ENCODE data around the gene TXNIP.

The TXNIP gene

DNA sequence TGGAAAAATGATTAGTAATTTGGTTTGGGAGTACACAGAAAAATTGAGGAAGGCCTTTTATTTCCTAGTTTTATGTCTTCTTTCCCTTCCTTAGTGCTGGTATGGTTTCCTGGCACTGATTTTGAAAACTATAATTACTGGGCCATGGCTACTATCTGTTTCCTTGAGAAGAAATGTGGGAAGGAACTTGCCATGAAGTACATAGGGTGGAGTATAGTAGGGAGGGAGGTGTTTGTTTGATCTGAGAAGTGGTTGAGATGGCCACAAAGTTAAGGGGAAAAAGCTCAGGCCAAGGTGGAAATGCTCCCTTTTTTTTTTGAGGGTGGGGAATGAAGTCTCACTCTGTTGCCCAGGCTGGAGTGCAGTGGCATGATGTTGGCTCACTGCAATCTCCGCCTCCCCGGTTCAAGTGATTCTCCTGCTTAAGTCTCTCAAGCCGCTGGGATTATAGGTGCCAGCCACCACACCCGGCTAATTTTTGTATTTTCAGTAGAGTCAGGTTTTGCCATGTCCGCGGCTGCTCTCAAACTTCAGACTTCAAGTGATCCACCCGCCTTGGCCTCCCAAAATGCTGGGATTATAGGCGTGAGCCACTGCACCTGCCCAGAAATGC is 13.9 kb upstream of the TXNIP start:
- DNase-seq: no peak

DNA sequence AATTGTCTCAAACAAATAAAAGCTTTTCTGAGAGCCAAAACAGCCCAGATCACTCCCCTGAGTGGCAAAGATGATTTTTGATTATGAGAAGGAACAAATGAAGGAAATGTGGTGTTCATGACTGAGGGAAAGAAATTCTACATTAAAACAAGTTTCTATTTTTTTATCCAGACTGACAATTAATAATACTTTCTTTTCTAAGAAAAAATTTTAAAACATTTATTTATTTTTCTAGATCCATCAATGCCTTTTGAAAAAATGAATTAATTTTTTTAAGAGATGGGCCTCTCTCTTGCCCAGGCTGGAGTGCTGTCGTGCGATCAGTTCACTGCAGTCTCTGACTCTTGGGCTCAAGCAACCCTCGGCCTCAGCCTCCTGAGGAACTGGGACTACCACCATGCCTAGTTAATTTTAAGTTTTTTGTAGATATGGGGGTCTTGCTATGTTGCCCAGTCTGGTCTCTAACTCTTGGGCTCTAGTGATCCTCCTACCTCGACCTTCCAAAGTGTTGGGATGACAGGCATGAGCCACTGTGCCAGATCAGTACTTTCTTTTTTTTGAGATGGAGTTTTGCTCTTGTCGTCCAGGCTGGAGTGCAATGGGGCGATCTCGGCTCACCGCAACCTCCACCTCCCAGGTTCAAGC is 11.2 kb upstream of the TXNIP start:
- DNase-seq: no peak

DNA sequence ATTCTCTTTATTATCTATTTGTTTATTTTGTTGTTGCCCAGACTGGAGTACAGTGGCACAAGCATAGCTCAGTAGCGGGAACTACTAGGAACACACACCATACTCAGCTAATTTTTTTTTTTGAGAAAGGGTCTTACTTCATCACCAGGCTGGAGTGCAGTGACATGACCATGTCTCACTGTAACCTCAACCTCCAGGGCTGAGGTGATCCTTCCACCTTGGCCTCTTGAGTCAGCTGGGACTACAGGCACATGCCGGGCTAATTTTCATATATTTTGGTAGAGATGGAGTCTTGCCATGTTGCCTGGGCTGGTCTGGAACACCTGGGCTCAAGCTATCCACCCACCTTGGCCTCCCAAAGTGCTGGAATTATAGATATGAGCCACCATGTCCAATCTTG is 5.3 kb upstream of the TXNIP start:
- no peak for DNase-seq

DNA sequence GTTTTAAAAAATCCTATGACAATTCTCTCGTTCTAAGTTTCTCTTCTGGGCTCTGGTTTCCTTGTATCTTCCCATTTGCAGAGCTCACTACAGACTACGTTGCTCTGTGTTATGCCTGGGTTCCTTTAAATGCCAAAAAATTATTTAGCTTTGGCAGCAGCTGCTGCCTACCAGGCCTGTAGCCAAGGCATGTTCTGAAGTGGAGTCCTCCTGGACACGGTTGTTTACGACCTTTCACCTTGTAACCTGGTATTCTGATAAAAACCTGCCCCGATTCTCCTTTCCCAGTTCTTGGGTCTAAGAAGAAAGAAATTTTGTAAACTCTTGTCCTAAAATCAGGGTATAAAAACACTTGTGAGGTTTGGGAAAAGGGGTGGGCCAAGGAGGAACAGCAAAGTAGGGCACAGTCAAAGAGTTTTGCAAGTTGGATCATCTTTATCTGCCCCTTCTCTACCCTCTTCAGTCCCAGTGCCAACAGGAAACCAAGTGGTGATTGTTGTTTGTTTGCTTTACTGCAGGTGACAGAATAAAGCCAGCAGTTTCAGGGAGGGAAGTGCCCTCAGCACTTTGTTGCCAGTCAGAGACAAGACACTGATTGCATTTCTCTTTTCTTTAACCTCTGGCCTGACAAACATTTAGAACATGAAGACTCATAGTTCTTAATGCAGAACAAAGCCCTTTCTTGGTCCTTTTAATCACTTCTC is 3.1 kb upstream of the TXNIP start:
- DNase-seq: no peak

DNA sequence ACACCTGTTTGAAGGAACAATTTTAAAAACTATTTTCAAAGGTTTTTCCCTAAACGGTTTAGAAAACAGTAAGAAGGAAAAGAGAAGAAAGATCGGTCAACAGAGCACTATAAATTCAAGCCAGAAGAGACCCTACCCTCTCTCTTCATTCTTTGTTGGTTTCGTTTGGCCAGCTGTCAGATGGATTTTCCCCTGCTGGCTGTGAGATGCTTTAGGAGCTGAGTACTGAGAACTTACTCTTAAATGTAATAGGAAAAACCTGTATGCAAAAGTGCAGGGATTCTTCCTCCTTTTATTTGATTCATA is 1.3 kb upstream of the TXNIP start:
- no peak for DNase-seq

DNA sequence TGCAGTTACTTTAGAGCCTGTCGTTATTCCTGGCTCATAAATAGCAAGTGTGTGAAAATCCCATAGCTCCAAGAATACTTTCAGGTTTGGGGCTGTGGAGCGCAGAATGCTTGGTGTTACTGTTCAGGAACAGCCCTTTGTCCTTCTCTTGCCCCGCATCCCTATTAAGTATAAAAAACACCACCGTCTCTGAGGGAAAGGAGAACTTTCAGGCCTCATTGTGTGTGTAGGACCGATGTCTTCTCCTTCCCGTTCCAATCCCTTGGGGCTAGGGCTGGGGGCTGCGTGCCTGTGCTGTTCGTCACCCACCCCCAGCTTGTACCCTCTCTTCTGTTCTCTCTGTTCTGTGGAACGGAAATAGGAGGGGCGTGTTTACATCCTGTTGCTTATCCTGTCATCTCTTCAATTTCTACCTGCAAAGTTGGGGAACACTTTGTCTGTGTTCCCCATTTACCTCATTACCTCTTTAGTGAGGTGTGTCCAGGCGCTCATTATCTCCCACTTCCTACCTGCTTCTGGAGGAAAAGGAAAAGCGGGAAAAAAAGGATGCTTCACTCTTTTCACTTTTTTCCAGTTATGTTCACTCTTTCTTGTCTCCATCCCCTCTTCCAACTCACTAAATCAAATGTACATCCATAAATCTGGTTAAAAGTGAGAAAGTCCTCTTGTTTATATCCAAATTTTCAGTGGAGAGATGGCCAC is 788 bp upstream of the TXNIP start:
- DNase-seq: no peak

DNA sequence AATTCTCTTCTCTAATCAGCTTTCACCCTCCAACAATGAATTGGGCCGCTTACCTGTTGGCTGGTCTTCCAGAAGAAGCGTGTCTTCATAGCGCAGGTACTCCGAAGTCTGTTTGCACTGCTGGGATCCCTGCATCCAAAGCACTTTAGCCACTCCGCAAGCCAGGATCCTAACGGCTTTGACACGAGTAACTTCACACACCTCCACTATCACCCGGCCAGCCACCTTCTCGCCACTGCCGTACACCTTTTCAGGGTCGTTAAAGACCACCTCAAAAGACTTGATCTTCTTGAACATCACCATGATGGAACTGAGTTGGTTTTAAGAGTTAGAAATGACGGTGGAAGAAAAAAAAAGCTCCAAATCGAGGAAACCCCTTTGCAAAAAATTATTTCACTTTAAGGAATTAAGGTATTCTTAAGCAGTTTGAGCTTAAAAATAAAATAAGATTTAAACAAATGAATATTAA is 381 bp downstream of the TXNIP start:
- DNase-seq: no peak

DNA sequence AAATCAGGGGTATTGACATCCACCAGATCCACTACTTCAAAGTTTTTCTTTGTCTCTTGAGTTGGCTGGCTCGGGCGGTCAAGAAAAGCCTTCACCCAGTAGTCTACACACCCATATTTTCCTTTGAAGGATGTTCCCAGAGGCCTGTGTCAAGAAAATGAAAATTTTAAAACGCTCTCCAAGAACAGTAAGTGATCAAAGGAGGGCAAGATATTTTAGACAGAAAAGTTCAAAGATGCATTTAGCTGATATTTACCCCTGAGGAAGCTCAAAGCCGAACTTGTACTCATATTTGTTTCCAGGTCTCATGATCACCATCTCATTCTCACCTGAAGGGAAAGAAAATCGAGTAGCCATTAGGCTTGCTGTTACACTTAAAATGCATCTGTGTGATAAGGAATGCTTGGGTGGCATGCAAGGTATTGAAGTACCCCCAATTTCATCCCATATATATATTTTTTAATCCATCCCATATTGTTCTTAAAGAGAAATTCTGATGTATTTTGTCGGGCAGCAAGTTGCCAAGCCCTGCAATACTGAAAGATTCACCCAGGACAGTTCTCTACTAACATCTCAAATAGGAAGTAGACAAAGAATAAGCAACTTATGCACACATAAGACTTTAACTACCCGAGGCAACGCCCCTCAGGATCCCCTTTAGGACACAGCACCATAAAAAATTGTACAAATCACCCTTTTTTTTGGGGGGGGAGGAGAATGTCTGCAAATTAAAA is 1.1 kb downstream of the TXNIP start:
- no peak for DNase-seq

DNA sequence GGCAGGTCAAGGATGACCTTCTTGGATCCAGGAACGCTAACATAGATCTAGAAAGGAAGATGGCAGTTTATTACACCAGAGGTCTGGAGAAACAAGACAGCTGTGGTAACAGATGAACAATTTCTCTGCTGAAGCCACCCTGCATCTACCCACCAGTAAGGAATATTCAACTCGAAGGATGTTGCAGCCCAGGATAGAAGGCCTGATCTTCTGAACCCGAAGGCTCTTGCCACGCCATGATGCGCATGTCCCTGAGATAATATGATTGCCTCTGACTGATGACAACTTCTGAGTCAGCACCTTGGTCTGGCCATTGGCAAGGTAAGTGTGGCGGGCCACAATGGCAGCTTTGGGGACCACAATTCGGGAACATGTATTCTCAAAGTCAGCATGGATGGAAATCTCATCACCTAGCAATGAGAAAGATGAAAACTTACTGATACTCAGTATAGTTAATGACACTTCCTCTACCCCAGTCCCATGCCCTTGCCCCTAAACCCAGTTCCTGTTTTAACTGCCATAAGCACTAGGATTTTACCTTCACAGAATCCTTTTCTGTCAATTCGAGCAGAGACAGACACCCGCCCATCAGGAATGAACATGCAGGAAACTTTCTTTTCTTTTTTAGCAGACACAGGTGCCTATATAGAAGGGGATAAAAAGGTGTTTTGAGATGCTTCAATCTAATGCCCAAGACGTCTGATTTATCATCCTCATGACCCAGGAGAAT is 1.8 kb downstream of the TXNIP start:
- no peak for DNase-seq

DNA sequence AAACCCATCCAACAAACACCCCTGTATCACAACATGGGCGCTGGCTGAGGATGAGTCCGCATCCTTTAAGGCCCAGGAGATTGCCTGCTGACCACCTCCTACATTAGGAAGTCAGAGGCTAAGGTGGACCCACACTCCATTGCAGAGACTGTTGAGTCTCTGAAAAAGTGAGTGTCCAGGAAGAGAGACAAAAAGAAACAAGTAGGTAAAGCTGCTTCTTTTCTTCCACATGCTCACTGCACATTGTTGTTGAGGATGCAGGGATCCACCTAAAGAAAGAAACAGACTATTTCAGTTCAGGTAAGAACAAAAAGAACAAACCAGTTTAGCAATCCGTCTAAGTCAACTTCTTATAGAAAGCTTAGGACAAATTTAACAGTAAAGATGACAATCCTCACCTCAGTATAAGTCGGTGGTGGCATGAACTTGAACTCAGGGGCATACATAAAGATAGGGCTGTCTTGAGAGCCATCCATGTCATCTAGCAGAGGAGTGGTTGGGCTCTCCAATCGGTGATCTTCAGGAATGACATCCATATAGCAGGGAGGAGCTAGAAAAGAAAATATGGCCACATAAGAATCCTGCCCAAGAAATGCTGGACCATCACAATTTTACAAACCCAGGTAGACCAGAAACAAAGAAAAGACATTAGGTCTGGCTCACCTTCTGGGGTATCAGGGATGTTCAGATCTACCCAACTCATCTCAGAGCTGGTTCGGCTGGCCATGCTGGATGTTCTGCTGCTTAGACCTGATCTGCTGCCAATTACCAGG is 2.6 kb downstream of the TXNIP start:
- DNase-seq: no peak

DNA sequence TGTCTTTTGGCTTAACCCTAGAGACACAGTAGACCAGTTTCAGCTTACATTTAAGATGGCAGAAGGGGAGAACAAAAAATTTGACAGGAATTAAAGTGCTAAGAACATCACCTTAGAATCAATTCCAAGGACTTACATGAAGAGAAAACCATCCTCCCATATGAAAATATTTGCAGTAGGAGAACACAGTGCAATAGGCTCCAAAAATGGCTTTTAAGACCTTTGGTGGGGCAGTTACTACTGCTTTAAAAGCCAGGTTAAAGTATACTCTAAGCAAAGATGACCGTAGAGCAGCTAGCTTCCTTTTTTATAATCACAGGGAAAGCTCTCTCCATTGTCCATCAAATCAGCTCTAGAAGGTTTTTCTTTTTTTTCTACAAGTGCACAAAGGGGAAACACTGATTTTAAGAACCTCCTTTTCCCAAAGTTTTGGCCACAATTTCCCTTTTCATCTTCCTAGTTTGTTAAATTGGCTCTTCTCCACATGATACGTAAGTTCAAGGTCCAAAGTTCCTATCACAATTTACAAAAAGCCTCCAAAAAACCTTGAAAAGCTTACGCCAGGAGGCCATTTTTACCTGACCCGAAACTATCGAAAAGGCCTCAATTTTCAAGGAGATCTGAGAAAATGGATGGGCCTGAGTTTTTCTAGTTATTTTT is 3.3 kb downstream of the TXNIP start:
- no peak for DNase-seq

DNA sequence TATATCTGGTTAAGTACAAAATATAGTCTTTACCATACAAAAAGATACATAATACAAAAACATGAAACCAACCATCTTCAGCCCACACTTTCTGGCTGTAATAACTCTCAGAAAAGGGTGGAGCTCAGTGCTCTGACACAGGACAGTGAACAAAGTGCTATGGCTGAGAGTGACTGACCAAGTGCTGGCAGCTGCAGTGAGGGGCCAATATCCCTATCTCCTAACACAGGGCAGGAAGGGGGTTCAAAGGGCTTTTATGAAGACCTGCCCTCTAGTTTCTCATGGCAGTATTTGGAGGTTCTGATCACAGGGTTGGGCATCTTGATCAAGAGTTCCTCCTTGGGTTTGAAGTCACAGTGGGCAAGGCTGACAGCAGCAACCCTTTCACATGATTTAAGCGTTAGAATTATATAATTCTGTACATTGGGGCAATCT is 3.9 kb downstream of the TXNIP start:
- no peak for DNase-seq

DNA sequence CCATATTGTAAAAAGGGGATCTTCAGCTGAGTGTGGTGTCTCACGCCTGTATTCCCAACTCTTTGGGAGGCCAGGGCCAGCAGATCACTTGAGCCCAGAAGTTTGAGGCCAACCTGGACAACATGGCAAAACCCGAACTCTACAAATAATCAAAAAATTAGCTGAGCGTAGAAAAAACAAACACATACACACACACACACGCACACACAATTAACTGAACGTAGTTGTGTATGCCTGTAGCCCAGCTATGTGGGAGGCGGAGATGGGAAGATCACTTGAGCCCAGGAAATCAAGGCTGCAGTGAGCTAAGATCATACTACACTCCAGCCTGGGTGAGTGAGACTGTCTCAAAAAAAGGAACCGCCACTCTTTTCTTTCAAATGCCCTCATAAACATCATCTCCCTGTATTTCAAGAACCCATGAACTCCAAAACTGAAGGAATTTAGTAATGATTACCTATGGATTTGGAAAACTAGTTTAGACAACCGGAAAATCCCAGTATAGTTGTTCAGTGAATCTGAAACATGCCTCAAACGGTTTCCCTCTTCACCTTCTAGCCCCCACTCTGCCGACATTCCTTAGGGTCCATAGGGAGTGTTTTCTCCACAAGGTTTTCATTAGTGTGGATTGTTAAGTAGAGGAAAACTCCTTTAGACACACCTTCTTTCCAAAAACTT is 4.5 kb downstream of the TXNIP start:
- DNase-seq: no peak

DNA sequence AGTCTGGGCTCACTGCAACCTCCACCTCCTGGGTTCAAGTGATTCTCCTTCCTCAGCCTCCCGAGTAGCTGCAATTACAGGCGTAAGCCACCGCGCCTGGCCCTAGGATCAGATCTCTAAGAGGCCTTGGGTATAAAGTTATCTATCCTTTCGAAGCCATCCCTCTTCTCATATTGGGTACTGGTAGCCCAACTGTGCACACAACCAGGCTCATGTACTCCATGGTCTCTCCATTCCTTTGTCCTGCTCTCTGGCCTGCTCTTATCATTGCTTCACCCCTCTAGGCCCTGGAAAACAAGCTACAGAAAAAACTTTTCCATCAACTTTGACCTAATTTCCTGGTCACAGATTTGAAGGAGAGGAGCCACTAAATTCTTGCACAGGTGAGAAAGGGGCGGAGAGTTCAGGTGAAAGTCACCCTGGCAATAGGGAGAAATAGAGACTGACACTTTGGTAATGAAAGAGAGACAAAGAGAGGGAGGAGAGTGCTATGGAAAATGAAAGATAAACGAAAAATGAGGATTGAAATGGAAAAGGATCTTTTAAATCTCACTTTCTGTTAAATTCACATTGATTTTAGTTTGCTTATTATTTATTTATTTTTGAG is 6.0 kb downstream of the TXNIP start:
- no peak for DNase-seq

DNA sequence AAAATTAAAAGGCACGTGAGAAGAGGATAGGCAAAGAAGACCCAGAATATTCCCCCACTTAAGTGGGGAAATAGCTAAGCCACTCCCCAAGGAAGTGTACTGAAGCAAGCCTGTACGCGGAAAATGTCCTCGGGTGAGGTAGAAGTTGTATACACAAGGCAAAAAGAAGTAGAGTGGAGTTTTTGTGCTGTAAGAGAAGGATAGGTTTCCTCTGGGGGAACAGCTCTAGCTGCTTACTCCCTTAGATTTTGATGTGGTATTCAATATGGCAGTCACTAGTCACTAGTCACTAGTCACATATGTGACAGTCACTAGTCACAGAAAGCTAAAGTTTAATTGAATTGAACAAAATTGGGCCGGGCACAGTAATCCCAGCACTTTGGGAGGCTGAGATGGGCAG is 7.6 kb downstream of the TXNIP start:
- DNase-seq: no peak

DNA sequence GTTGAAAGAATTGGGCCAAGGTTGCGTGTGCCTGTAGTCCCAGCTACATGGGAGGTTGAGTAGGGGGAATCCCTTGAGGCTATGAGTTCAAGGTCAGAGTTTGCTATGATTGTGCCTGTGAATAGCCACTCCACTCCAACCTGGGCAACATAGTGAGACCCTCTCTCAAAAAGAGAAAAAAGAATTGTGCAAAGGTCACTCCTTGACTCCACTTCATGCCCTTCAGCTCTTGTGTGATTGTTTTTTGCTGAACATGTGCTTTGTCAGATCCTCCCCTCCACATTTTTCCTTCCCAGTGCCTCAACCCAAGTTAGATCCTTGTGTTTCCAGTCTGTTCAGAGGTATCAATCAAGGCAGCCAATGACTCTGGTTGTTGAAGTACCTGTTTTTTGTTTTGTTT is 8.5 kb downstream of the TXNIP start:
- no peak for DNase-seq

DNA sequence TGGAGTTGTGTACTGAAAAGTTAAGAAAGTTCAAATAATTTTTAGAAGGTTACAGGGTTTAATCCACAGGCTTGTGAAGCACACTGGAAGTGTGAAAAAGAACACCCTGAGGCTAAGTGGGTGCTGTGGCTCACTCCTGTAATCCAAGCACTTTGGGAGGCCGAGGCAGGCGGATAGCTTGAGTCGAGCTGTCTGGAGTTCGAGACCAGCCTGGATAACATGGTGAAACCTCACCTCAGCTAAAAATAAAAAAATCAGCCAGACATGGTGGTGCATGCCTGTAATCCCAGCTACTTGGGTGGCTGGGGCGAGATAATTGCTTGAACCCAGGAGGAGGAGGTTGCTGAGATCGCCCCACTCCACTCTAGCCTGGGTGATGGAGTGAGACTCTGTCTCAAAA is 9.8 kb downstream of the TXNIP start:
- DNase-seq: no peak

DNA sequence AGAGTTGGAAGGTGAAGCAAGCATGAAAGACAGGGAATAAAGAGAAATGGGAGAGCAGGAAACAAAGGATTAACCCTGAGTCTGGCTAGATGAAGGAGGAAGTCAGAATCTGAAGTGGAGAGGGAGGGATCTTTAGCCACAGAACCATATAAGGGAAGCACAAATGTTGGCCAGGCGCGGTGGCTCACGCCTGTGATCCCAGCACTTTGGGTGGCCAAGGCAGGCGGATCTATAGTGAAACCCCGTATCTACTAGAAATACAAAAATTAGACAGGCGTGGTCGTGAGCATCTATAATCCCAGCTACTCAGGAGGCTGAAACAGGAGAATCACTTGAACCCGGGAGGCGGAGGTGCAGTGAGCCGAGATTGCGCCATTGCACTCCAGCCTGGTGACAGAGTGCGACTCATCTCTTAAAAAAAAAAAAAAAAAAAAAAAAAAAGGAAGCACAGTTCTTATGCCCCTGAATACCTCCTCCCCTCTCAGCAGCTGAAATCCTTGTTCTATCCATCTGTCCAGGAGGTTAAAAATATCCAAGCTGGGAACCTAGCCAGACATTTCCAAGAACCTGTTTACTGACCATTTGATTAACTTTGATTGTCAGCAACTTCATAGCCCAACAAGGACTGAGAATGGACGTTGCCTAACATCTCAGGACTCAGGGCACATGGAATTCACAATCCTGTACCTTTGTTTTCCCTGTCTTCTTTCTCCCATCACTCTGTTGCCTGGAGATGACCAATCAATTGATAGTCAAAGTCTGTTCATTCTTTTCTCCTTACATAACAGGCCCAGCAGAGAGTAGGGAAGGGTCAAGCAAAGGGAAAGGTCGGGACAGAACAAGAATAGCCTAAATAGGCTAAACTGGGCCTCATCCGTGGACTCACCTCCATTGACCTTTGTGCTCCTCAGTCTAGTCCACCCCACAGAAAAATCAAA is 10.6 kb downstream of the TXNIP start:
- DNase-seq: peak in 1 of 2 experiments; percentile 41

DNA sequence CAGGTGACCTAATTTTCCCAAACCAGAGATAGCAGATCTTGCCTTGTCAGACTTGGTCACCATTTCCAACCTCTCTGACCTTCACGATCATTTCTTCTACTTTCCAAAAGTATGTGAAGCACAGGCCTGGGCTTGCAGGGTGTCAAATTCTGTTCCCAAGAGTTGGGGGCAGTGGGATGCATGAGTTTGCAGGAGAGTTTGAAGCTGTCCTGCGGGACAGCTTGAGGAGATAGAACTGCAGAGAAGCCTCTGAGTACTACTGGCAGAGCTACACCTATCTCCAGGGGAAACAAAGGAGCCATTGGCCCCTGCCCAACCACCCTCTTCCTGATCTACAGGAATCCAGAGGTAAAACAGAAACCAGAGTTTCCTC is 11.3 kb downstream of the TXNIP start:
- no peak for DNase-seq
